ENCODE measurements around the gene SYNE4. TPM values are rescaled to one million over a fixed set of nuclear protein-coding genes. Genes with fewer than 3 reads are reported as not detected.
A peak's percentile ranks its signal among the peaks of the same experiment; 100 is the strongest.

Gene SYNE4
- polyA plus RNA-seq, 1 donor from 2014 or later, result 0.19 TPM

GRCh38 chr19:36040495-36040894 is 31.9 kb upstream of the SYNE4 start:
- H3K36me3 ChIP-seq (ENCODE audit: insufficient read depth, low read length), result no peaks in the 10 kb centered on the region
- H3K4me2 ChIP-seq (ENCODE audit: low read length), result no peak overlapping the region
- H3F3A ChIP-seq (ENCODE audit: insufficient read depth, low read length, poor library complexity, severe bottlenecking), result no peaks in the 10 kb centered on the region
- no peaks in the 10 kb centered on the region for H3K9me2 ChIP-seq (ENCODE audit: insufficient read depth, low read length)
- H2AFZ ChIP-seq (ENCODE audit: low read depth, low read length), result no peak overlapping the region
- no peak overlapping the region for H3K4me3 ChIP-seq (ENCODE audit: low read length)
- TF ChIP-seq SMC3 (conservative IDR thresholded peaks at IDR 0.05; ENCODE audit: poor library complexity), result no peak
- no peak for TF ChIP-seq RAD21 (conservative IDR thresholded peaks at IDR 0.05)
- TF ChIP-seq CTCF (IDR thresholded peaks at IDR 0.05; ENCODE audit: poor library complexity, severe bottlenecking), result no peak
- TF ChIP-seq, protein P1, sequence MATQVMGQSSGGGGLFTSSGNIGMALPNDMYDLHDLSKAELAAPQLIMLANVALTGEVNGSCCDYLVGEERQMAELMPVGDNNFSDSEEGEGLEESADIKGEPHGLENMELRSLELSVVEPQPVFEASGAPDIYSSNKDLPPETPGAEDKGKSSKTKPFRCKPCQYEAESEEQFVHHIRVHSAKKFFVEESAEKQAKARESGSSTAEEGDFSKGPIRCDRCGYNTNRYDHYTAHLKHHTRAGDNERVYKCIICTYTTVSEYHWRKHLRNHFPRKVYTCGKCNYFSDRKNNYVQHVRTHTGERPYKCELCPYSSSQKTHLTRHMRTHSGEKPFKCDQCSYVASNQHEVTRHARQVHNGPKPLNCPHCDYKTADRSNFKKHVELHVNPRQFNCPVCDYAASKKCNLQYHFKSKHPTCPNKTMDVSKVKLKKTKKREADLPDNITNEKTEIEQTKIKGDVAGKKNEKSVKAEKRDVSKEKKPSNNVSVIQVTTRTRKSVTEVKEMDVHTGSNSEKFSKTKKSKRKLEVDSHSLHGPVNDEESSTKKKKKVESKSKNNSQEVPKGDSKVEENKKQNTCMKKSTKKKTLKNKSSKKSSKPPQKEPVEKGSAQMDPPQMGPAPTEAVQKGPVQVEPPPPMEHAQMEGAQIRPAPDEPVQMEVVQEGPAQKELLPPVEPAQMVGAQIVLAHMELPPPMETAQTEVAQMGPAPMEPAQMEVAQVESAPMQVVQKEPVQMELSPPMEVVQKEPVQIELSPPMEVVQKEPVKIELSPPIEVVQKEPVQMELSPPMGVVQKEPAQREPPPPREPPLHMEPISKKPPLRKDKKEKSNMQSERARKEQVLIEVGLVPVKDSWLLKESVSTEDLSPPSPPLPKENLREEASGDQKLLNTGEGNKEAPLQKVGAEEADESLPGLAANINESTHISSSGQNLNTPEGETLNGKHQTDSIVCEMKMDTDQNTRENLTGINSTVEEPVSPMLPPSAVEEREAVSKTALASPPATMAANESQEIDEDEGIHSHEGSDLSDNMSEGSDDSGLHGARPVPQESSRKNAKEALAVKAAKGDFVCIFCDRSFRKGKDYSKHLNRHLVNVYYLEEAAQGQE (IDR thresholded peaks at IDR 0.05; ENCODE audit: borderline replicate concordance), result no peak
- no peak for TF ChIP-seq EZH2 (IDR thresholded peaks at IDR 0.05; ENCODE audit: borderline replicate concordance, insufficient read depth, low read length, poor library complexity, severe bottlenecking)
- TF ChIP-seq TAF1 (IDR thresholded peaks at IDR 0.05; ENCODE audit: low read depth), result no peak
- no peak for TF ChIP-seq EP300 (conservative IDR thresholded peaks at IDR 0.05; ENCODE audit: poor library complexity, severe bottlenecking)
- TF ChIP-seq POLR2AphosphoS5 (IDR thresholded peaks at IDR 0.05), result no peak
- TF ChIP-seq MXI1 (conservative IDR thresholded peaks at IDR 0.05; ENCODE audit: poor library complexity, severe bottlenecking), result no peak
- no peak overlapping the region for H3K9ac ChIP-seq (ENCODE audit: low read length)
- no peaks in the 10 kb centered on the region for H3K79me2 ChIP-seq (replicated peaks; ENCODE audit: insufficient read depth, low read length)
- H3K27me3 ChIP-seq (ENCODE audit: insufficient read depth, low read depth, low read length), result no peaks in the 10 kb centered on the region
- H4K20me1 ChIP-seq (ENCODE audit: insufficient read depth), result no peaks in the 10 kb centered on the region
- no peaks in the 10 kb centered on the region for H3K9me3 ChIP-seq (ENCODE audit: low read length)
- no peak overlapping the region for H3K27ac ChIP-seq (ENCODE audit: low read length)

- Histone ChIP-seq H3K4me3 (ENCODE audit: low read length) (peak within 1 kb of the TSS; percentile 96), H3K9me2 (ENCODE audit: insufficient read depth, low read length) (no peaks in the 10 kb centered on the region), H2AFZ (ENCODE audit: low read depth, low read length) (peak within 1 kb of the TSS; percentile 83), H3K9me3 (ENCODE audit: low read length) (no peaks in the 10 kb centered on the region), H3K36me3 (ENCODE audit: insufficient read depth, low read length) (no peaks in the 10 kb centered on the region), H3K79me2 (replicated peaks; ENCODE audit: insufficient read depth, low read length) (peaks cover 25% of the 10 kb centered on the region), H4K20me1 (ENCODE audit: insufficient read depth) (no peaks in the 10 kb centered on the region), H3K27ac (ENCODE audit: low read length) (peak within 1 kb of the TSS; percentile 84), H3K27me3 (ENCODE audit: insufficient read depth, low read depth, low read length) (no peaks in the 10 kb centered on the region), H3K9ac (ENCODE audit: low read length) (peak within 1 kb of the TSS; percentile 96), H3F3A (ENCODE audit: insufficient read depth, low read length, poor library complexity, severe bottlenecking) (no peaks in the 10 kb centered on the region), H3K4me2 (ENCODE audit: low read length) (peak within 1 kb of the TSS; percentile 88)
- TF ChIP-seq RAD21 (conservative IDR thresholded peaks at IDR 0.05) (peak; percentile 20), TAF1 (IDR thresholded peaks at IDR 0.05; ENCODE audit: low read depth) (peak; percentile 55), POLR2AphosphoS5 (IDR thresholded peaks at IDR 0.05) (peak; percentile 93), CTCF (IDR thresholded peaks at IDR 0.05; ENCODE audit: poor library complexity, severe bottlenecking) (peak; percentile 24), MXI1 (conservative IDR thresholded peaks at IDR 0.05; ENCODE audit: poor library complexity, severe bottlenecking) (no peak), EZH2 (IDR thresholded peaks at IDR 0.05; ENCODE audit: borderline replicate concordance, insufficient read depth, low read length, poor library complexity, severe bottlenecking) (no peak), EP300 (conservative IDR thresholded peaks at IDR 0.05; ENCODE audit: poor library complexity, severe bottlenecking) (peak; percentile 24), SMC3 (conservative IDR thresholded peaks at IDR 0.05; ENCODE audit: poor library complexity) (peak; percentile 27)
- TF ChIP-seq, protein P1 (IDR thresholded peaks at IDR 0.05; ENCODE audit: borderline replicate concordance), result peak; percentile 69
These were observed 23.9 kb upstream of the SYNE4 start, which contains the start of gene CLIP3 for GRCh38 chr19:36032251-36033104. TSS of gene CLIP3 (minus strand) at chr19:36032873. CDS start at chr19:36032357, 516 bp downstream.

Data from neural cell (in vitro differentiated cells).